HG03108 (cell line): Measurements from ENCODE around the gene CA5B.
"Not testable (repeated sequence)": the region's sequence is repeated elsewhere in the genome, so short reads cannot be mapped to it uniquely, and the experiment has no call there.

Experiments used
- ATAC-seq: cut with Tn5 transposase; IDR thresholded peaks from one replicate; pipeline ENCODE4 v1.9.1; 2021; ENCODE audit warnings: moderate library complexity; ENCODE audit not compliant: unreplicated experiment

CA5B gene

DNA sequence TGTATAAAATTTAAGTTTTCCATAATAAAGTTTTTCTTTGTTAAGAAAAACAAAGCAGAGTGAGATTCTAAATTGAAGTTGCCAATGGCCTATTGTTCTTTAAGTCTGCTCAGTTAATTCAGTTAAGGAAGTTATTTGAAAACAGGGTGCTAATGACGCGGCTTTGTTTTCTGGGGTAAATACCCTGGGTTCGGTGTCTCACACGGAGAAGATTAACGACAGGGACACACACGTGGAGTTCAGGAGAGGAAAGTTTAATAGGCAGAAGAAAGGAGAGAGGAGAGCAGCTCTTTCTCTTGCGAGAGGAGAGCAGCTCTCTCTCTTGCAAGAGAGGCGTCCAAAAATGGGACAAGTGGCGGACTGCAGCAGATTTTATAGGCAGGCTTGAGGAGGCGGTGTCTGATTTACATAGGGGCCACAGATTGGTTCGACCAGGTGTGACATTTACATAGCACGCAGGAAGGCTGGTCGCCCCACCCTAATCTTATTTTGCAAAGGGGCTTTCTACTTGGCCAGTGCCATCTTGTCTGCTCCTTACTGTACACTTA is 9.6 kb downstream of the CA5B start:
- ATAC-seq, result no peak

GRCh38 chrX:15748841-15749240 is 10.8 kb downstream of the CA5B start:
- no peak for ATAC-seq

DNA sequence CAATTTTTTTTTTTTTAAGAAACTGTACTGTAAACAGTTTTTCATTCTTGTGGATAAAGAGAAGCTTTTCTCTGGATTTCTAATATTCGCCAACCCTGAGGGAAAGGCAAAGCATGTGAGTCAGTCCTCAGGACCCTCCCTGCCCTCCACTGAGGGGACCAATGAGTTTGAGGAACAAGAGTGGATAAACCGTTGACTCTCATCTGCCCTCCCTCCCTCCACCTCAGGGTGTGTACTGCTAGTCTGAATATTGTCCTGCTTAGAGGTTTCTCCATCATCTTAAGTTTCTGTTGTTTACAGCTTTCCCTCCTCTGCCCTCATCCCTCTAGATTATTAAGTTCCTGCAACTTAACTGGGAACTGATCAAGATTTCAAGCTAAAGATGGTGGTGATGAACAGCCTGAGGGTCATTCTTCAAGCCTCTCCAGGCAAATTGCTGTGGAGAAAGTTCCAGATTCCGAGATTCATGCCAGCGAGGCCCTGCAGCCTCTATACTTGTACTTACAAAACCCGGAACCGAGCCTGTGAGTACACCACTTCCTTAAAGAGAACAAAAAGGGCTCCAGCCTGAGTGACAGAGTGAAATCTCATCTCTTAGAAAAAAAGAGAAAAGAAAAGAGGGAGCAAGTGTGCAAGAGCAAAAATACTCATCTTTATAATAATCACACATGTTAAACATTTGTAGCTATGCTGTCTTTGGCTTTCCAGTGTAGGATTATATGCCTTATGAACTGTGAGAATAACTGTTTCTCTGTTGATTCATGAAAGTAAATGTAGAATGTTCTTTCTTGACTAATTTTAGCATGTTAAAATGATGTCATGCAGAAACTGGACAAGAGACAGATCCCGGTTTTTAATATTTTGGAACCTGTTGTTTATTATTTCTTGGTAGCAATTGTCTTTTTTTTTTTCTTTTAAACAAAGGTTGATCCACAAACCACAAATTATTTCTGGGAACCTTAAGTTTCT is 11.9 kb downstream of the CA5B start:
- peak; percentile 85 for ATAC-seq

GRCh38 chrX:15750611-15751154 is 12.6 kb downstream of the CA5B start:
- ATAC-seq, result no peak

DNA sequence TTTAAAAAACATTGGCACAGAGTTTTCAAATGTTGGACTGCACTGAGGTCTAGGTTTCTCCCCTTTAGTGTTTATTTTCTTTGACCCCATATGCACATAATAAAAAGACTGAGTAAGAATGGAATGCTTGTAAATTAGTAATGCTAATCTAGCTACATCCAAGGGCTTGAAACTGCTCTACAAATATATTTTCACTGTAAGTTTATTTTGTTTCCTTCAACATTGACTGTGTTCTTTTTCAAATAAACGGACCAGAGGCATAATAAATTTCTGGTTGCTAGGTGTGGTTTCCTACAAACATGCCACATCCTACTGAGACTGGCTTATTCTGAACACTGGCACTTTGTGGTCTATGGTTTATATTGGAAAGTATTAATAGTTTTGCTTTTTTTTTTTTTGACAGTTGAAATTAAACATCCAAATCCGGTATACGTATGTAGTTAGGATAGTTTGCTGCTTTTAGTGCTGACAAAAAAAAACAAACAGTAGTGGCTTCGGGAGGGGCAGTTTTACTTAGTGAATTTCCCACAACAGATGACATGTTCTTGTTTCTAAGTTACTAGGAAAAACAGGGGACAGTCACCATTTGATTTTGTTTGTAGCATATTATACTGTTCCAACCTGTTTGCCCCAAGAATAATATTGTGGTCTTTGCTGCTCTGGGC is 13.2 kb downstream of the CA5B start:
- ATAC-seq, result no peak

DNA sequence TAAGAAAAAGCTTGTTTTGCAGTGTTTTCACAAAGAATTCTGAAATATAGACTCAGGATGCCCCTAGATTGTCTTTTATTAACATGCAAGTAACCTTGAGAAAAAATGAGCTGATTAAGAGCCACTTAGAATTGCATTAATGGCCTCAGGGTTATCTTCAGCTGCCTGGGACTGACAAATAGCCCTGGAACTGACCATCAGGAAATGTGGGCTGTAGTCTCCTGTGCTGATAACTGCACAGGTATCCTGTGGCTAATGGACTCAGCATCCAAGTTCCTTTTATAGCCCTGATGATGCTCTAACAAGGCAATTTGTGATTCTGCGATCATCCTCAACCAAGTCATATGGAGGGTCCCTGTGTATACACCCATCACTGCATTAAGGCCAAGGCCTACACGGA is 17.0 kb downstream of the CA5B start:
- no peak for ATAC-seq

- no peak for ATAC-seq
Observed at GRCh38 chrX:15758140-15758539, 20.1 kb downstream of the CA5B start.

GRCh38 chrX:15759886-15760285 is 21.8 kb downstream of the CA5B start:
- not testable (repeated sequence) for ATAC-seq

DNA sequence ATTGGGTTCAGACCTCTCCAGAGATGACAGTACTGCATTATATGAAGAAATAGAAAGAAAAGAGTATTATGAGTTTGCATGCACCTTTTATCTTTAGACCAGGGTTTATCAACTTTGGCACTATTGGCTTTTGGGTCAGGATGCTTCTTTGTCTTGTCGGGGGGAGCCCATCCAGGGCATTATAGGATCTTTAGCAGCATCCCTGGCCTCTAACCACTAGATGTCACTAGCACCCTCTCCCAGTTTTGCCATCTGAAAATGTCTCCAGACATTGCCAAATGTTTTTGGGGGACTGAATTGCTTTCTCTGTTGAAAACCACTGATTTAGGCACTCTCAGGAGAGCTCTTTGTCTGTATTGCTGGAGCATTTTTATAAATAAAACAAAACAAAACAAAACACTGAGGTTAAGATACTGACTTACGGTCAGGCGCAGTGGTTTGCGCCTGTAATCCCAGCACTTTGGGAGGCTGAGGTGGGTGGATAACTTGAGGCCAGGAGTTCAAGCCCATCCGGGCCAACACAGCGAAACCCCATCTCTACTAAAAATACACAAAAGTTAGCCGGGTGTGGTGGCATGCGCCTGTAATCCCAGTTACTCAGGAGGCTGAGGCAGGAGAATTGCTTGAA is 23.6 kb downstream of the CA5B start:
- no peak for ATAC-seq

- ATAC-seq, result no peak
Observed at GRCh38 chrX:15769300-15769954, 31.4 kb downstream of the CA5B start.

GRCh38 chrX:15781961-15782699 is 44.1 kb downstream of the CA5B start:
- ATAC-seq, result peak; percentile 79

- ATAC-seq, result no peak
Observed at GRCh38 chrX:15785176-15785750, 47.2 kb downstream of the CA5B start.

DNA sequence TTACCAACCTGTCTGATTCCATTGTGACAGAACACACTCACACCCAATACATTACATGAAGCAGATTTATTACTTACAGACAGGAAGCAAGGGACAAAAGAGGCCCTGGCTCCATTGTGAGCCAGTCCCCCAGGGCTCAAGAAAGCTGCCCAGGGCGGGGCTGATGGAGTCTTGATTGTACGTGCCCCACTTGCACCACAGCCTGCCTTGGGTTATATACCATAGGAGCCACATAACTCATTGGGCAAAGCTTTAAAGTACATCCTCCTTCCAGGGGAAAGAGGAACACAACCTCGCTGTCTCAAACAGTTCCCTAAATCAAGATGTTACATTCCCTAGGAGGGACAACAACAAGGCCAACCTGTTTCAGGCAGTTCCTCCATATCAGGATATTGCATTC is 48.8 kb downstream of the CA5B start:
- ATAC-seq, result no peak

DNA sequence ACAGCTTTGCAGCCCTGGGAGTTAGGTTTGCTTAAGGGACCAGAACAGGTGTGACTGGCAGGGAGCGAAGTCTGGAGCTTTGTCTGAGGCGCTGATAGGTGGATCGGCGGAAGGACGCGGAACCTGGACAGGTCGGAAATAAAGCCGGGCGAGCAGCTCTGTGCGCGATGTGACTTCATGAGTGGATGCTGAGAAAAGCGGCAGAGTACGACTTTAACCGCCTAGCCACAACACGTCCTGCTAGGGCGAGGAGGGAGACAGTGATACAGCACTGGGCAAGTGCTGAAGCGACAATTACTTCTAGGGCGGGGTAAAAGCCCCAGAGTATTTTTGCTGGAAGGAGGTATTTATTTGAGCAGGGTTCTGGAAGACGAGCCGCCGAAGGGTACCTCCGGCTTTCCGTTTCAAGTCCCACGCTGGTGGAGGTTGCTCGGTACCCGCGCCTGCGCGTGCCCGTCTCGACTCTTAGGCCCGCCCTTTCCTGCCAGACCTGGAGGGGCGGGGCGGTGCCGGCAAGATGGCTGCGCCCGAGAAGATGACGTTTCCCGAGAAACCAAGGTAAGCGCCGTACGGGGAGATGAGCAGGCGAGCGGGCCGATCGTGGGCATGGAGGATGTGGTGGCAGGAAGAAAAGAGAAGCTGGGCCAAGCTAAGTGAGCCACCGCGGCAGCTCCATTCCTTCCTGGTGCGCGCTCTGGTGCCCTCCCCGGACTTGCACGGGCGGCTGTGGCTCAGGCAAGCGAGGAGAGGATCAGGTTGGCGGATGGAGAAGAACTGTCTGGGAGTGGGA is 52.1 kb downstream of the CA5B start, which contains the start of gene ZRSR2:
Gene ZRSR2 (plus strand): TSS at position 506 of the 790 bp plus-strand sequence. CDS start 12 bp downstream, at position 518.
- peak; percentile 92 for ATAC-seq

DNA sequence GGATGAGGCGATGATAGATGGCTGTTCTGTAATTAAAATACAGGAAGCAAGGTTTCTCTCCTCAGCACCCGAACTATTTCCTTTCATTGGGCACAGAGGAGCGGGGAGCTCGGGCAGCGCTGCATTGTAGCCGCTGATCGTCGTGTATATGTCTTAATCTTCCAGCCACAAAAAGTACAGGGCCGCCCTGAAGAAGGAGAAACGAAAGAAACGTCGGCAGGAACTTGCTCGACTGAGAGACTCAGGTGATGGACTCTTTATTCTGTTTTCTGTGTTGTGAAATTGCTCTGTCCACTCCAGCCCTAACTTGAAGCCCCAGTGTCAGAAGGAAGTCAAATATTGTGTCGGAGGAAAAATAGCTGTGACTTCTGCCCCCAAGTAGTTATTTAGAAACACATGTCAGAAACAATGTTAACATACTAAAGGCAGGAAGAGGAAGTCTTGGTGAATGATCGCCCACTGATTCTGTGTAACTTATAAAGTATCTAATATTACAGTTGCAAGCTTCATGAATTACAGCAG is 52.8 kb downstream of the CA5B start:
- ATAC-seq, result peak; percentile 29

GRCh38 chrX:15797707-15798106 is 59.6 kb downstream of the CA5B start:
- ATAC-seq, result no peak

DNA sequence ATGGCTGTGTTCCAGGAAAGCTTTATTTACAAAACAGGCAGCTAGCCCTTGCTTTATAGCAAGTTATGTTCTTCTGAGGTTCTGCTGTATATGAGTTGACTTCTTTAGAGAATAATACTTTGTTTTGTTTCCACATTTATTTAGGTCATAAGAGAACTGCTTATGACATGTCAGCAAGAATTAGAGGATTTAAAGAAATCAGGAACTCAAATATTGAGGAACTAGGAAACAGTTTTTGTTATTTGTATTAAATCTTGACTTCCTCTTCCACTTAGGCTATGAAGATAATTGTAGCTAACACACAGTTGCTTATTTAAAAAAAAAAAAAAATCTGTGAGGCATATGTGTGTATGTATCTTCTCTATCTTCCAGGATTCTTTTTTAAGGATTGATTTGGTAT is 66.5 kb downstream of the CA5B start:
- no peak for ATAC-seq

DNA sequence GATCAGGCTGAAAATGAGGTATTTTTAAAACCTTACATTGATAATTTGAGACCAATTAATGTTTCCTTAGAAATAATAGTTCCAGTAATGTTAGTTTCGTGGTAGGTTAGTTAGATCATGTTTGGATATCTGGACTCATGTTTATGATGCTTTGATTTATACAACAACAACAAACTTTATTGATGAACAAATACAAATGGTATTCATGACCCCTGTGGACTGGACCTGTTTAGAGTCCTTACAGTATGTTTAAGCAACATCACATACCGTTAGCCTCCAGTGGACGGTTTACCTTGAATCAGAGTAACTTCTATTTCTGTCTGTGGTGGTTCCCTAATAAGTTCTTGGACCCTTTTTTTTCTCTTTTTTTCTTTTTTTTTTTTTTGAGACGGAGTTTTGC is 70.2 kb downstream of the CA5B start:
- no peak for ATAC-seq
